SK-N-SH (cell line): ENCODE data around the gene DCUN1D2. TPM values are rescaled to one million over a fixed set of nuclear protein-coding genes. Genes with fewer than 3 reads are reported as not detected.
"Not testable (repeated sequence)": the region's sequence is repeated elsewhere in the genome, so short reads cannot be mapped to it uniquely, and the experiment has no call there.

ENCODE experiments used
- CTCF ChIA-PET: fragments of 300-600, 350-600 bp; formaldehyde crosslinking; extraction: SDS; loops from one replicate; lab custom pipeline; 2021; lab: Yijun Ruan, JAX
- POLR2A ChIA-PET: fragments of 350-600 bp; sonication (Branson Sonifier 250); formaldehyde crosslinking; extraction: SDS; loops from one replicate; lab custom pipeline; 2020; ENCODE audit warnings: antibody characterized with exemption, inconsistent platforms; lab: Yijun Ruan, JAX
- DNase-seq: peaks from one replicate; pipeline ENCODE4 v3.0.0; 2012
- H2AFZ ChIP-seq: fragments of 200-600 bp; sonication (generic); 2 replicates; pipeline ENCODE4 v1.8.1; 2016; ENCODE audit warnings: antibody characterized with exemption, mild to moderate bottlenecking, low read depth
- H3F3A ChIP-seq: fragments of 200-600 bp; sonication (generic); replicated peaks from 2 replicates; pipeline ENCODE3; 2016; ENCODE audit warnings: antibody characterized with exemption, mild to moderate bottlenecking; ENCODE audit not compliant: insufficient read depth
- H3K27ac ChIP-seq, 2 experiments: fragments of 200-500 bp in 1 of 2; fragments of 200-600 bp in 1 of 2; sonication (Bioruptor generic) in 1 of 2; sonication (generic), shearing (Covaris generic) in 1 of 2; 2 replicates each; pipeline versions ENCODE4 v1.5.1 to v1.6.1; 2014 to 2016; ENCODE audit warnings: low read depth in 2 of 2, inconsistent platforms in 1 of 2, low read length in 1 of 2, mild to moderate bottlenecking in 1 of 2, mixed read lengths in 1 of 2
- H3K27me3 ChIP-seq: fragments of 200-600 bp; sonication (generic), shearing (Covaris generic); 2 replicates; pipeline ENCODE4 v1.6.1; 2016; ENCODE audit warnings: mixed run types; ENCODE audit not compliant: insufficient read depth
- H3K36me3 ChIP-seq, 2 experiments: fragments of 200-500 bp in 1 of 2; fragments of 200-600 bp in 1 of 2; sonication (Bioruptor generic) in 1 of 2; sonication (generic) in 1 of 2; replicated peaks in 1 of 2; 2 replicates each; pipeline versions ENCODE3 to v1.5.1; 2014 to 2016; ENCODE audit warnings: low read length in 1 of 2, mild to moderate bottlenecking in 1 of 2; ENCODE audit not compliant: insufficient read depth in 2 of 2, control insufficient read depth in 1 of 2
- H3K4me1 ChIP-seq, 2 experiments: fragments of 200-500 bp in 1 of 2; fragments of 200-600 bp in 1 of 2; sonication (Bioruptor generic) in 1 of 2; sonication (generic), shearing (Covaris generic) in 1 of 2; 2 replicates each; pipeline versions ENCODE4 v1.5.1 to v1.6.1; 2014 to 2016; ENCODE audit warnings: low read depth in 1 of 2, low read length in 1 of 2, mixed run types in 1 of 2; ENCODE audit not compliant: insufficient read depth in 2 of 2, control insufficient read depth in 1 of 2
- H3K4me2 ChIP-seq: fragments of 200-600 bp; sonication (generic), shearing (Covaris generic); 2 replicates; pipeline ENCODE4 v1.6.1; 2017; ENCODE audit warnings: mixed run types
- H3K4me3 ChIP-seq, 2 experiments: fragments of 200-500 bp in 1 of 2; fragments of 200-600 bp in 1 of 2; sonication (Bioruptor generic) in 1 of 2; sonication (generic), shearing (Covaris generic) in 1 of 2; 2 replicates each; pipeline versions ENCODE4 v1.5.1 to v1.8.1; 2014 to 2016; ENCODE audit warnings: low read depth in 2 of 2, inconsistent platforms in 1 of 2, low read length in 1 of 2, mild to moderate bottlenecking in 1 of 2, mixed read lengths in 1 of 2, moderate library complexity in 1 of 2
- H3K79me2 ChIP-seq: fragments of 200-600 bp; sonication (generic); 2 replicates; pipeline ENCODE4 v1.8.1; 2017; ENCODE audit warnings: mild to moderate bottlenecking; ENCODE audit not compliant: insufficient read depth
- H3K9ac ChIP-seq: fragments of 200-600 bp; sonication (generic); 2 replicates; pipeline ENCODE4 v1.6.1; 2017; ENCODE audit warnings: mixed run types
- H3K9me2 ChIP-seq: fragments of 200-600 bp; sonication (generic); 2 replicates; pipeline ENCODE4 v1.6.1; 2017; ENCODE audit warnings: mixed run types
- H3K9me3 ChIP-seq: fragments of 200-600 bp; sonication (generic); 2 replicates; pipeline ENCODE4 v1.6.1; 2017; ENCODE audit warnings: mixed run types, mild to moderate bottlenecking, moderate library complexity
- H4K20me1 ChIP-seq: fragments of 200-600 bp; sonication (generic); 2 replicates; pipeline ENCODE4 v1.6.1; 2017; ENCODE audit warnings: mild to moderate bottlenecking, mixed run types; ENCODE audit not compliant: insufficient read depth
- FOSL2 ChIP-seq: IDR thresholded peaks from 2 replicates; pipeline ENCODE4 v1.4.0; 2012; ENCODE audit warnings: low read depth, mild to moderate bottlenecking, moderate library complexity, borderline replicate concordance
- FOXJ3 ChIP-seq: sonication (generic); formaldehyde crosslinking; IDR thresholded peaks from 2 replicates; pipeline ENCODE4 v1.5.1; 2020; ENCODE audit warnings: mild to moderate bottlenecking, missing genetic modification reagents
- FOXM1 ChIP-seq: IDR thresholded peaks from 2 replicates; pipeline ENCODE4 v1.4.0; 2012; ENCODE audit warnings: low read depth, mild to moderate bottlenecking
- GABPA ChIP-seq: IDR thresholded peaks from 2 replicates; pipeline ENCODE4 v1.4.0; 2012; ENCODE audit warnings: low read depth, mild to moderate bottlenecking
- IRF3 ChIP-seq: fragments of 150-350 bp; IDR thresholded peaks from 2 replicates; pipeline ENCODE4 v1.6.1; 2016; ENCODE audit warnings: mild to moderate bottlenecking, low read depth, low read length
- JUND ChIP-seq: IDR thresholded peaks from 2 replicates; pipeline ENCODE4 v1.4.0; 2012
- MAX ChIP-seq: IDR thresholded peaks from 2 replicates; pipeline ENCODE4 v1.4.0; 2012; ENCODE audit warnings: low read depth
- MXI1 ChIP-seq: IDR thresholded peaks from 2 replicates; pipeline ENCODE4 v1.6.1; 2012; ENCODE audit warnings: mild to moderate bottlenecking, low read depth, low read length, improper control_type of control experiment
- NFIC ChIP-seq: IDR thresholded peaks from 2 replicates; pipeline ENCODE4 v1.4.0; 2012; ENCODE audit warnings: borderline replicate concordance
- NRF1 ChIP-seq: IDR thresholded peaks from 2 replicates; pipeline ENCODE4 v1.6.1; 2012; ENCODE audit warnings: low read depth, mild to moderate bottlenecking, low read length
- RAD21 ChIP-seq: IDR thresholded peaks from 2 replicates; pipeline ENCODE4 v1.6.1; 2012; ENCODE audit warnings: mild to moderate bottlenecking, low read length
- RCOR1 ChIP-seq: fragments of 150-350 bp; IDR thresholded peaks from 2 replicates; pipeline ENCODE4 v1.6.1; 2017; ENCODE audit warnings: antibody characterized with exemption, low read length
- REST ChIP-seq: IDR thresholded peaks from 2 replicates; pipeline ENCODE4 v1.6.1; 2012; ENCODE audit warnings: mild to moderate bottlenecking, low read depth, low read length, moderate library complexity
- RFX5 ChIP-seq: IDR thresholded peaks from 2 replicates; pipeline ENCODE4 v1.6.1; 2012; ENCODE audit warnings: mild to moderate bottlenecking, improper control_type of control experiment, low read length
- RXRA ChIP-seq: IDR thresholded peaks from 2 replicates; pipeline ENCODE4 v1.4.0; 2012; ENCODE audit warnings: low read depth, mild to moderate bottlenecking, borderline replicate concordance
- SIN3A ChIP-seq: IDR thresholded peaks from 2 replicates; pipeline ENCODE4 v1.6.1; 2012; ENCODE audit warnings: low read depth, mild to moderate bottlenecking, low read length, moderate library complexity, borderline replicate concordance
- TEAD4 ChIP-seq: IDR thresholded peaks from 2 replicates; pipeline ENCODE4 v1.4.0; 2012; ENCODE audit warnings: mild to moderate bottlenecking, borderline replicate concordance; ENCODE audit not compliant: insufficient read depth
- USF2 ChIP-seq: fragments of 150-350 bp; IDR thresholded peaks from 2 replicates; pipeline ENCODE4 v1.6.1; 2017; ENCODE audit warnings: antibody characterized with exemption, low read length, low read depth, borderline replicate concordance
- WGBS: methylation state at CpG from one replicate; pipeline ENCODE4 v1.1.6; 2017; ENCODE audit warnings: low lambda C conversion rate; 5-methylcytosine and 5-hydroxymethylcytosine counted together
- polyA plus RNA-seq, 3 experiments: library from polyadenylated mRNA; depleted of rRNA; stranded (reverse); fragments of >200 nt; gene quantifications; 2 replicates each; pipeline ENCODE4 v1.2.3, GENCODE V29; 2012
- TF ChIP-seq, protein P1 (sequence below): IDR thresholded peaks from 2 replicates; pipeline ENCODE4 v1.4.0; 2012; ENCODE audit warnings: low read depth, borderline replicate concordance

Gene DCUN1D2
- polyA plus RNA-seq, 1 of the 3 experiments (the other 2 are of a cell fraction), result 11.0 TPM

DNA sequence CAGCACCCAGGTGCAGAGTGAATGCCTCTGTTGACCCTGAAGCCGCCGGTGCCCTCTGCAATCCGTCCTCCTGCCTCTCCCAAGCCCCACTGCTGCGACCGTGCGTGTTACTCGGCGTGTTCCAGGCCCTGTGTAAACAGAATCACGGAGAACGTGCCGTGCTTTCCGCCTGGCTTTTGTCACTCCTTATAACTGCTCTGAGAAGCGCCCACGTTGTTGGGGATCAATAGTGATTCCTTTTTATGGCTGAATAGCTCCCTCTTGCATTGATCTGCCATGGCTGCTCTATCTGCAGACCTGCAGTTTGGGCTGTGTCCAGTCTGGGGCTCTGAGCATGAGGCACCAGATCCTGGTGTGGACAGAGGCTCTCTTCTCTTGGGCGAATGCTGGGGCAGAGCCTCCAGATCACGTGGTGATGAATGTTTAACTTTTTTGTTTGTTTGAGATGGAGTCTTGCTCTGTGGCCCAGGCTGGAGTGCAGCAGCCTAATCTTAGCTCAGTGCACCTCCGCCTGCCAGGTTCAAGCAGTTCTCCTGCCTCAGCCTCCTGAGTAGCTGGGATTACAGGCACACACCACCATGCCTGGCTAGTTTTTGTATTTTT is 53.0 kb downstream of the DCUN1D2 start:
- Histone ChIP-seq H4K20me1 (no peaks in the 10 kb centered on the region), H3F3A (no peaks in the 10 kb centered on the region), H3K4me3 (no peak overlapping the region), H3K4me2 (no peak overlapping the region), H3K27ac (no peak overlapping the region), H3K9me2 (no peaks in the 10 kb centered on the region), H3K9me3 (no peaks in the 10 kb centered on the region), H3K36me3 (peaks cover 0 to 2% of the 10 kb centered on the region in 2 experiments), H3K79me2 (no peaks in the 10 kb centered on the region), H3K27me3 (no peaks in the 10 kb centered on the region), H3K9ac (no peak overlapping the region), H2AFZ (no peak overlapping the region), H3K4me1 (no peaks in the 10 kb centered on the region)
- 85% methylated on average over 15 of the region's 17 CpGs for WGBS
- no peak for DNase-seq
- ChIA-PET CTCF (no interaction called here), POLR2A (no interaction called here)
- no peak for TF ChIP-seq RCOR1
- no peak for TF ChIP-seq JUND
- TF ChIP-seq, protein P1, sequence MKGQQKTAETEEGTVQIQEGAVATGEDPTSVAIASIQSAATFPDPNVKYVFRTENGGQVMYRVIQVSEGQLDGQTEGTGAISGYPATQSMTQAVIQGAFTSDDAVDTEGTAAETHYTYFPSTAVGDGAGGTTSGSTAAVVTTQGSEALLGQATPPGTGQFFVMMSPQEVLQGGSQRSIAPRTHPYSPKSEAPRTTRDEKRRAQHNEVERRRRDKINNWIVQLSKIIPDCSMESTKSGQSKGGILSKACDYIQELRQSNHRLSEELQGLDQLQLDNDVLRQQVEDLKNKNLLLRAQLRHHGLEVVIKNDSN, result no peak
- TF ChIP-seq FOSL2, result no peak
- no peak for TF ChIP-seq MAX
- no peak for TF ChIP-seq FOXM1
- TF ChIP-seq RAD21, result no peak
- no peak for TF ChIP-seq NRF1
- no peak for TF ChIP-seq FOXJ3 (CRISPR knock-in tag)
- no peak for TF ChIP-seq IRF3
- no peak for TF ChIP-seq MXI1
- TF ChIP-seq RXRA, result no peak
- no peak for TF ChIP-seq SIN3A
- no peak for TF ChIP-seq TEAD4
- no peak for TF ChIP-seq RFX5
- TF ChIP-seq REST, result no peak
- no peak for TF ChIP-seq USF2
- no peak for TF ChIP-seq NFIC
- TF ChIP-seq GABPA, result no peak

DNA sequence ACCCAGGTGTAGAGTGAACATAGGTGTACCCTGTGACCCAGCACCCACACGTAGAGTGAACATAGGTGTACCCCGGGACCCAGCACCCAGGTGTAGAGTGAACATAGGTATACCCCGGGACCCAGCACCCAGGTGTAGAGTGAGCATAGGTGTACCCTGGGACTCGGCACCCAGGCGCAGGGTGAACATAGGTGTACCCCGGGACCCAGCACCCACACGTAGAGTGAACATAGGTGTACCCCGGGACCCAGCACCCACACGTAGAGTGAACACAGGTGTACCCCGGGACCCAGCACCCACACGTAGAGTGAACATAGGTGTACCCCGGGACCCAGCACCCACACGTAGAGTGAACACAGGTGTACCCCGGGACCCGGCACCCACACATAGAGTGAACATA is 53.6 kb downstream of the DCUN1D2 start:
- H3K79me2 ChIP-seq, H3K27me3 ChIP-seq, H3K27ac ChIP-seq, POLR2A ChIA-PET, H2AFZ ChIP-seq, H3K36me3 ChIP-seq, H3K9ac ChIP-seq, H3K4me3 ChIP-seq, DNase-seq, H3F3A ChIP-seq, H3K4me2 ChIP-seq, H4K20me1 ChIP-seq, H3K4me1 ChIP-seq, H3K9me2 ChIP-seq, CTCF ChIA-PET, H3K9me3 ChIP-seq: not testable (repeated sequence)
- WGBS, result no CpG with 5 or more reads among the region's 15 CpGs
